Measurements from ENCODE around the gene METTL24.
A peak's percentile ranks its signal among the peaks of the same experiment; 100 is the strongest.

METTL24 gene

DNA sequence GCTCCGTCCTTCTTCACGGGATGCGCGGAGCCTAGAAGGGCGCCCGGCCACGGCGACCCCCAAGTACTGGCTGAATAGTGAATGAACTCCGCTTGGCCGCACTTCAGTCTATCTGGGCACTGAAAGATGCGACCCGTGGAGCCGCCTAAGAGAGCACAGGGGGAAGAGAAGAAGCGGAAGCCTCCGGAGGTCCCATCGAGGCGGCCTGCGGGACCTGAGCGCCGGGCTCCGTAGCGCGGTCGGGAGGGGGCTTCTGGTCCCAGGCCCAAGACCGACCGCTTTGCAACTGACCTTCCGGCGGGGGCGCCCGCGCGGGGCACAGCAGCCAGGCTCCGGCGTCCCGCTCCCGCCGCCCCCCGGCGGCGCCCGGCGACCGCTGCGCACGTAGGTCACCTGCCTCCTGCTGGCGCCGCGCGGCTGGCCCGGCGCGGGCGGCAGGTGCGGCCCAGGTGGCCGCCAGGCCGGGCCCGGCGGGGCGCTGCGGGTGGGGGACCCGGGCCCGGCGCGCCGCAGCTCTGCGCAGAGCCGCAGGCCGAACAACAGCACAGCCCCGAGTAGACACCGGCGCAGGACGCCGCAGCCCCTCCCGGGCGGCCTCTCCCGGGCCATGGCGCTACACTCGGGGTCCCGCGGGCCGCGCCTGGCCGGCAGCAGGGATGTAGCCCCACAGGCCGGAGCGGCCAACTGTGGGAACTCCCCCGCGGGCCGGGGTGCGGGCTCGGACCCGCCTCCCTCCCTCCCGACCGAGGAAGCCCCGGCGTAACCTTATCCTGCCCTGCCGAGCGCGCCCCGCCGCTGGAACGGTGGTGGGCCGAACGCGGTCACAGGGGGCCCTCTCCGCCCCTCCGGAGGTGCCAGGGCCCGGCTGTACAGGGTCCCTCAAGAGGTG, at the start of gene METTL24:
Gene METTL24, minus strand, starts transcription at position 686 of the 889 bp plus-strand sequence. Its CDS starts 77 bp downstream, at position 609.
- DNase-seq = peak; percentile 9

DNA sequence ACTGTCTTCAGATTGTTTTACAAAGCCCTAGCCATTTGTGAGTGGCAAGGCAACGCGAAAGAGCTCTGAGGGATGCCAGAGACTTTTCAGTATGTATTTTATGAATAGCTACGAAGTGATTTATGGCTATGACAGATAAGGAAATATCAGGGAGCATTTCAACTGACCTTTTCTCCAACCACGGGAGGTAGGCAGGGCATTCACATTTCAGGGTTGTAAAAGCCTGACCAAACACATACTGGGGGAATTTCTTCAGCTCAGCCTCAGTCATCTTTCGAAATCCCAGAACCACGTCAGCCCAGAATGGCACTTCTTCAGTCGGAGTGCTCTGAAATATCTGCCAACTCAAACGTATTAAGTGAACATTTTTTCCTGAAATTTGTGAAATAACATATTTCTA, 46.5 kb upstream of the METTL24 start:
- DNase-seq = no peak

- no peak for DNase-seq
Measured at GRCh38 chr6:110401585-110402176, 43.5 kb upstream of the METTL24 start.

DNA sequence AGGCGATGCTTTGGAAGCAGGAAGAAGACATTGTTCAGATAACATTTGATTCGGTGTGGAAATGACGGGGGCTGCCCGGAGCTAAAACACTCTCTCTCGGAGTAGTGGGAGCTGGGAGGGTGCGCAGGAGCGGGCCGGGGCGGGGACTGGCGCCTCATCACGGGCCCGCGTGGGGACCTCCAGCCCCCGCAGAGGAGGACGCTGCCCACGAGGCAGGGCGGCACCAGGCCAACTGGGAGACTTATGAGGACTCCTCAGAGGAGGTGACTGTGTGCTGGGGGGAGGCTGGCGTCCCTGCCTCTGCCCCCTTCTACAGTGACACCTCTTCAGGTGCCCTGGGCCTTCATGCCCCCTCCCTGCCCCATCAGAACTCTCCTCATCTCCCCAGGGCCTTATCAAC, 42.1 kb upstream of the METTL24 start:
- no peak for DNase-seq

GRCh38 chr6:110399219-110400071, 41.3 kb upstream of the METTL24 start:
- DNase-seq = no peak

GRCh38 chr6:110398778-110399177, 40.6 kb upstream of the METTL24 start:
- DNase-seq = no peak

DNA sequence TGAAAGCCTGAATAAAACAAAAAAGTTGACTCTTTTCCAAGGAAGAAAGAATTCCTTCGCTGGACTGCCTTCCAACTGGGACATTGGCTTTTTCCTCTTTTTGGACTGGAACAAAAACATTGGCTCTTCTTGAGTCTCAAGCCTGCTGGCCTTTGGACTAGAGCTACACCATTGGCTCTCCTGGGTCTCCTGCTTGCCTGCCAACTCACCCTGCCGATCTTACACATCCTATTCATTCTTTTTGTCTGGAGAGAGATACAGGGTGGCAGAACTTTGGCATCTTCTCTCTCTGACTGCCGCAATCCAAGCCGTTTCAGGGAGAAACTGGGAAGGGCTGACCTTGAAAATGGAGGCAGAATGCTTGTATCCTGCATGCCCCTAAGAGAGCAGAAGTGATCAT, 37.1 kb upstream of the METTL24 start:
- DNase-seq = no peak

- no peak for DNase-seq
Measured at GRCh38 chr6:110394409-110394808, 36.3 kb upstream of the METTL24 start.

DNA sequence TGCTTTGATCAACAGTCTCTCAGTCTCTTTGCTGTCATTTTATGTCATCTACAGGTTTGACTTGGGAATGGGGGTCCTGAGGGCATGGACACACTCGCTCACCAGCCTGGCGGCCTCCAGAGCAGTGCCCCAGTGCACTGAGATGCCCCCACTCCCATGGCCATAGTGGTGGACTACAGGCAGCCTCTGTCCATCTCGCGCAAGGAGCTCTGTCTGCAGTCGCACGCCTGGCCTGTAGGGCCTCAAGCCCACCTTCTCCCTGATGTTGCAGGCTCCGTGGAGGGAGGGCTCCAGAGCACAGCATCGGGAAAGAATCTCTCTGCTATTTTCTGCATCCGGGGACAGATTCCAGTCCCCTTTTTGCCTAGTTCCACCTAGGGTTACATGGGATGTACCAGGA, 34.6 kb upstream of the METTL24 start:
- DNase-seq = no peak

GRCh38 chr6:110390404-110390803, 32.3 kb upstream of the METTL24 start:
- no peak for DNase-seq

- no peak for DNase-seq
Measured at GRCh38 chr6:110389689-110390382, 31.7 kb upstream of the METTL24 start.

DNA sequence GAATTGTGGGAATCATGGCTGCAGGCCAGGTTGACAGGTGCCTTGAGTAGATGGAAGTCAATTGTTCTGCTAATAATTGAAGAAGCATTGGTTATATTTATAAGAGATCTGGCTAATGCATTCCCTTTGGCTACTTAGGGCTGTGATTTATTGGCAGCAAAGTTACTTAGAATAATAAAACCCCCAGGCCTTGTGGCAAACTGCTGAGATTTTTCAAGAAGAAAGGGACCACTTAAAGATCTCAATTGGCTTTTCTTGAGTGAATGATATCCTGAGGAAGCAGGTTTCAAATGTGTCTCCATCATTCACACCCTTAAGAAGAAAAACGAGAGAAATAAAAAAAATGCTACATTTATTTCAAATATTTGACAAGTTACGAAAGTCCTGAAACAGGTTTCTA, 29.8 kb upstream of the METTL24 start:
- DNase-seq = no peak

DNA sequence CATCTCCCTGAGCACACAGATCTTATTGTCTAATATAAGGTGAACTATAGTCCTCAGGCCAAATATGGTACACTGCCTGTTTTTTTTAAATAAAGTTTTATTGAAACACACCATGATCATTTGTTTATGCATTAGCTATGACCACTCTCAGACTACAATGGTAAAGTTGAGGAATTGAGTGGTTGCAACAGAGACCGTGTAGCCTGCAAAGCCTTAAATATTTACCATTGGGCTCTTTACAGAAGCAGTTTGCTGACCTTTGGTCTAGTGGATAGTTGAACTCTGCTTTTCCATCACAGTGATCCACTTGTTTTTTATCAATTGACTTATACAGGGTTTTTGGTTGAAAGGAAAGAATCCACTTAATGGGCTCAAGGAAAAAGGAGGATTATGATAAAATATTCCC, 27.3 kb upstream of the METTL24 start:
- DNase-seq = no peak

GRCh38 chr6:110378552-110378951, 20.4 kb upstream of the METTL24 start:
- DNase-seq = no peak

DNA sequence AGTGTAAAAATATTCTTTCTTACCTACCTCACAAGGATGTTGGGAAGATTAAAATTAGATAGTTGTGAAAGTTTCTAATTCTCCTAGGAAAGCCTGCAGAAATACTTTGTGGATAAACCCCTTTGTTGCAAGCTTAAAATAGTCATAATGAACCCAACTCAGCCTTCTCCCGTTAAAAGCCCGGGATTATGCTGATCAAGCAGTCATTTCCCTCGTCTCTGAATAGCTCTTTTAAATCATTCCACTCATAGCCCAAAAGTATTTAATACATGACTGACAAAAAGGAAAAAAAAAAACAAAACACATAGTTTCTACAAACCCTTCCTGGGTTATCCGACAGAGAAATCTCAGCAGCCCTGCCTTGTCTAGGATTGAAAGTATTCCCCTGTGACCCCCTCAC, 10.9 kb upstream of the METTL24 start:
- DNase-seq = no peak

DNA sequence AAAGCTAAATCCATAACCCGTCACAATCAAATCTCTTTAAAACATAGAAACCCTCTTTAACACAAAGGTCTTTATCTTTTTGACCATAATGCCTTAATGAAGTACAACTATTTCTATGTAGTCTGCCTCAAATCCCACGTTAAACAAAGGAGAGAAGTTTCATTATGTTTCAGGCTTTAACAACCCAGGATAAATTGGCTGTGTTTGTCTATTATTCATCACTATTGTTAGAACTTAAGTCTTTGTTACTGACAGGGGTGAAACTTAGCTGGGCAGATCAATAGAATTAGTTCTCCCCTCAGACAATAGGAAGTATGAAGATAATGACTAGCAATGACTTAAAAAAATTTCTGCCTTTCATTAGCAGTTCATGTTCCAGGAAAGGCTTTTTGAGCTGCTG, 10.1 kb upstream of the METTL24 start:
- DNase-seq = no peak

DNA sequence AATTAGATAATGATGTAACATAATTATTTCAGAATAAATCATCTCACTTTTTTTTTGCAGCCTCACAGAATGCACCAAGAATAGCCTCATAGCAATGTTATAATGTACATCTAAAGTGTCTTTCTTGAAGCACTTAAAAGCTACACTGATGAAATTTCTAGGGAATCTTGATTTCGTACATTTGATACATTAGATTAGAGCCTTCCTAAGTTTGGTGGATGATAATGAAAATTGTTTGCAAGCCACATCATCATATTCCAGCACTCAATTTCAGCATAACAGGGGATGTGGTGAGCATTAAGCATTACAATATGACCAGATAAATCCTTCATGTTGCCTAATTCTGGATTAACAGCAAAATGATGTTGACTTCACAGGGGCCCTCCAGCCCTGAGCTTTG, 9.7 kb upstream of the METTL24 start:
- DNase-seq = no peak

DNA sequence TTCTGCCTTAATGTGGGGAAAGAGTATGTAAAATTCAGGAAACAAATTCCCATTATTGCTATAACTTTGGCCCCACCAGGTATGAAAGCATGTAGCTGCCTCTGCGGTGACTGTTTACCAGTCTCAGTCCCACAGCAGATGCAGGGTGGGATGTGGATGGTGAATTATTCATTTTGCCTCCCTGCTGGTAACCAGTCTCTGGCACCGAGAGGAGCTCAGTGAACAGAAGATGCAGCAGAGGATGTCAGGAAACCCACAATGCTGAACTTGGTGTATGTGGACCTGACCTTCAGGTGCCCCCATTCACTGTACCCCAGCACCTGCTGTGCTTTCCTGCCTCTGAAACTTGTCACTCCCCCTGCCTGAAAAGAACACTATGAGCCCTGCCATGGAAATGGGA, 8.8 kb upstream of the METTL24 start:
- DNase-seq = no peak

- no peak for DNase-seq
Measured at GRCh38 chr6:110366256-110366655, 8.1 kb upstream of the METTL24 start.

GRCh38 chr6:110364364-110365105, 6.4 kb upstream of the METTL24 start:
- DNase-seq = no peak

DNA sequence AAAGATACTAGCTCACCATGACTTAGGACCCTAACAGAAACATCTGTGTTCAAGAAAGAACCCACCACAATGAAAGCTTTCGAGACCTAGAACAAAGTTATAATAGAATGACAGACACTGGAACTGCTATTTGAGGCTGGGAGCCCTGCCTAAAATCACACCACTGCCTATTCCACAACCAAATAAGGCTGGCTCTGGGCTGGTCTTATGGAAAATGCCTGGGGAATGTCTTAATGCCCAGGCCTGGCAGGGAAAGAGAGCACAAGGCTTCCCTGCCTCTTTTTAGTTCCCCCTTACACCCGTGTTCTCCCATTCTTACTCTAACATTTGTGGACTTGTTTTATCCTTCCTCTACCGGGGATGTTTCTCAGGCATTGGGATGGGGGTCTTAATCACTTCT, 5.6 kb upstream of the METTL24 start:
- DNase-seq = no peak

DNA sequence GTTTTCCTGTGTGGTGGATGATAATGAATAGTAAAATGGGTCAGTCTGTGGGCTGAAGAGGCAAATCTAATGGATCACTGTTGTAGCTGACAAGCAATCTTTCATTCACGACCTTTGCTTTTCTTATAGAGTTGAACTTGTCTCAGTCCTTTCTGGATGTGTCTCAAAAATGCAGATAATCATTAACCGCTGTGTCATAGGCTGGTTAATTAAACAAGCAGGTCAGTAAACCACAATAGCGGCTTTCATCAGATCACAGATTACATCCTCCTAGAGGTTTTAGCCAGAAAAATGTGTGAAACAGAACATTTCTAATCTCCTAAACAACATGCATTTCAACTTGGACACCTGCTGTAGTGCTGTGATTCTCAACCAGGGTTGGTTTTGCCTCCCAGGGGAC, 2.5 kb upstream of the METTL24 start:
- no peak for DNase-seq
